NOMO-1 (cell line): ENCODE results near the gene ZNF444.
A peak's percentile ranks its signal among the peaks of the same experiment; 100 is the strongest.
"Not testable (repeated sequence)": the region's sequence is repeated elsewhere in the genome, so short reads cannot be mapped to it uniquely, and the experiment has no call there.

Experiments used
- DNase-seq, 2 experiments: peaks; one replicate each; lab custom pipeline; 2025; ENCODE audit not compliant: unreplicated experiment in 2 of 2; lab: John Stamatoyannopoulos, UW

The ZNF444 gene

DNA sequence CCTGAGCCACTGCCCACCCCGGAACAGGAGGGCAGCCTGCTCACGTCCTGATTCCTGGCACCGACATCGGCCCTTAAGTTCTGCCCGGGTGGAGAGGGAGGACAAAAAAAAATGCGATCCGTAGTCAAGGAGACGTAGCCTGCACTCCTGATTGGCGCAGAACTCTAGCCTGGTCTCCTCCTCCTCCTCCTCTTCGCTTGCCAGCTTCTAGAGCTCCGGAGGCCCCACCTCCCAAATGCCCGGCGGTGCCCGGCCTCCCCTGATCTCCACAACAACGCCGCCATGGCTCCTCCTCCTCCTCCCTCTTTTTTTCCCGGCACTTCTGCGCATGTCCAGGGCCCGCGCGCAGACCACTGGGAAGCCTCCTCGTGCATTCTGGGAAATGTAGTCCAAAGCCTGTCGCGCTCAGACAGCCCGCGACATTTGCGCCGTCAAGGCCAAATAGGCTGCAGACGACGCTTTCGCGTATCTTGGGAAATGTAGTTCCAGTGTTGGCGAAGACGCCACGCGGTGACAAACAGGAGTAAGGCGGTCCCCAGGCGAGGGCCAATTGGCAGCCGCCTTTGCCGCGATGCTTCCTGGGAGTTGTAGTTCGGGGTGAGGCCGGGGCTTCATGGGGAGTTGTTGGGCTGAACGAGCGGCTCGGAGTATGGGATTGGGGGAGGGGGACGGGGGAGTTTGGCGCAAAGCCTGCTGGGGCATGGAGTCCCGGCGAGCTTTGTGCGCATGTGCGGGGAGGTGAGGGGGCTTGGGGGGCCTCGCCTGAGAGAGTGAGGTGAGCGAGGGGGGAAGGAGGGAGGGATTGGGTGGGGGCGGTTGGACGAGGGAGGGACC is at the start of gene ZNF444:
ZNF444 (plus strand) TSS at position 705 of the 834 bp plus-strand sequence. CDS start 5,625 bp downstream, outside the sequence.
- DNase-seq, result peak; percentile 100

DNA sequence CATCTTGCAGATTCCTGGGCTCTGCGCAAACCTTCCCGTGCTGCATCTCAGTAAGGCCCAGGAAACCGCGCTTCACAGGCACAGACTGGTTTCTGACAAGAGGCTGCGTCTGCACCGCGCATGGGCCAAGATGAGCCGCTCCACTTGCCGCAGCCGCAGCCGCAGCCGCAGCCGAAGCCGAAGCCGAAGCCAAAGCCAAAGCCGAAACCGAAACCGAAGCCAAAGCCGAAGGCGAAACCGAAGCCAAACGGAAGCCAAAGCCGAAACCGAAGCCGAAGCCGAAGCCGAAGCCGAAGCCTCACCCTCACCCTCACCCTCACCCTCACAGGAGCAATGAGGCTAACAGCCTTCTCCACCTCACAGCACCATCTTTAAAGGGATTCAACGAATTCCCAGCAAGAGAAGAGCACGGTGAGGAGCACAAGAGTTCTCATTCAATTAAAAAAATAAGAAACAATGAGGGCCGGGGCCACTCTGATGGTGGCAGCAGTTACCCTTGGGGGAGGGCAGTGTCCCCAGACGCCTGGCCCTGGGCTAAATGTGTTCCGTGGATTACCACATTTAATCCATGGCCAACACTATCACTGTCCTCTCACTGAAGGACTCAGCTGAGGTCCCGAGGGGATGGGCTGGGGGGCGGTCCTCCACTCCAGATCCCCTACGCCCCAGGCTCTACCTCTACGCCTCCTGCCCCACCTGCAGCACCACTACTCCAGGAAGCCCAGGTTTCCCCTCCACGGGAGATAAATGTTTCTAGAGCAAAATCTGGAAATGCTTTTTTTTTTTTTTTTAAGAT is 49.1 kb upstream of the ZNF444 start:
- DNase-seq, result no peak

DNA sequence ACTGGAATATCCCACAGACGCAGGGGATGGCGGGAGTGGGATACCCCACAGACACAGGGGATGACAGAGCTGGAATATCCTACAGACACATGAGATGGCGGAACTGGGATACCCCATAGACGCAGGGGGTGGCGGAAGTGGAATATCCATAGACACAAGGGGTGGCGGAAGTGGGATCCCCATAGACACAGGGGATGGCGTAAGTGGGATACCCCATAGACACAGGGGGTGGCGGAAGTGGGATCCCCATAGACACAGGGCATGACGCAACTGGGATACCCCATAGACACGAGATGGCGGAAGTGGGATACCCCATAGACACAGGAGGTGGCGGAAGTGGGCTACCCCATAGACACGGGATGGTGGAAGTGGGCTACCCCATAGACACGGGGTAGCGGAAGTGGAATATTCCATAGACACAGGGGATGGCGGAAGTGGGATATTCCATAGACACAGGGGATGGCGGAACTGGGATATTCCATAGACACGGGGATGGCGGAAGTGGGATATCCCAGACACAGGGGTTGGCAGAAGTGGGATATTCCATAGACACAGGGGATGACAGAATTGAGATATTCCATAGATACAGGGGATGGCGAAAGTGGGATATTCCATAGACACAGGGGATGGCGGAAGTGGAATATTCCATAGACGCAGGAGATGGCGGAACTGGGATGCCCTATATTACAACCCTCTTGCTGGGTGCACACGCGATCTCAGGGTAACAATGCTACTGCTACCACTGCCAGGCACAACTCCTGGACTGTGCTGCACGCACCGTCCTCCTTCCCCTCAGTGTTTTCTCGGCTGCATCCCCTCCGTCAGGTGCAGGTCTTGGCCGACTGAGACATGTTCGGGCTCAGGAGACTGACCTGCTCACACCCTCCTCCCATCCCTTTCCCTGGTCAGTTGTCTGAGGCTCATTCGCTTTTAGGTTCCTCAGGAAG is 48.1 kb upstream of the ZNF444 start:
- DNase-seq, result no peak

DNA sequence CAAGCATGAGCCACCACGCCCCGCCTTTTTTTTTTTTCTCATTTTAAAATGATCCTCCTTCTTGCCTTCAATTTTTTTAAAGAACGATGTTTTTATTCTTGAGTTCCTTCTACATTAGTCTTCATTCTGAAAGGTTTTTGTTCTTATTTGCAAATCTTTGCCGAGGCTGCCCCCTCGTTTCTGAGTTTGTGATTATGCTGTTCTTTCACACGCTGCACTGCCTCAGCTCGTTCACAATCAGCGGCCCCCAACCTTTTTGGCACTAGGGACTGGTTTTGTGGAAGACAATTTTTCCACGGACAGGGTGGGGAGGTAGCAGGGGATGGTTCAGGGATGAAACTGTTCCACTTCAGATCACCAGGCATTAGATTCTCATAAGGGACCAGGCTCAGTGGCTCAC is 46.6 kb upstream of the ZNF444 start:
- no peak for DNase-seq

DNA sequence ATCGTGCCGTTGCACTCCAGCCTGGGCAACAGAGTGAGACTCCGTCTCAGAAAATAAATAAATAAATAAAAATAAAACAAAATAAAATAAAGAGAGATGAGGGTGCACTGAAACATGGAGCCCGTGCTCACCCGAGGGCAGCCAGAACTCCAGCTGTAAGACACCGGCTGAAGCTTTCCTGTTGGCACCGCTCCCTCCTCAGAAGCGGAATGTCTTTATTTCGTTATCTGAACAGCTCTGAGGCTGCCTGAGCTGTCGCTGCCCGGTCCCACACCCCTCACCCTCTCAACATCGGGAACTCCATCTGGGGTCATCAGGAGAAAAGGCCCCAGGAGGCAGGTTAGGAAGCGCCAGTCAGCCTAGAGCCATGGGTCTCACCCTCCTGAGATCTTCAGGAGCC is 44.4 kb upstream of the ZNF444 start:
- no peak for DNase-seq

DNA sequence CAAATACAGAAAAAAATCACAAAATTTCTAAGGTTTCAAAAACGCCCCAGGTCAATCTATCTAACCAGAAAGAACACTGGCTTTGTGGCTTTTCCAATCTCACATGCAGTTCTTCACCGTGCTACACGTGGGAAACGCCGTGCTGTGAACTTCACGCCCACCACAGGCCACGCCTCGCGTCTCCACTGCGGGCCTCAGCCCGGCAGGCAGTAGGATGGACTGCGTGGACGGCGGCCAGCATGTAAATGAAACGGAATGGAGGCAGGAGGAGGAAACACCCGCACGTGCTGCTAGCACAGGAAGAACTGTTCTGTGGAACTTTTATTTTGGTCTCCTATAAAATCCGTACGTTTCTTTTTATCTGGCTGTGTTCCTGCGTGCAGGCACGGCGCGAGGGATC is 43.8 kb upstream of the ZNF444 start:
- no peak for DNase-seq

DNA sequence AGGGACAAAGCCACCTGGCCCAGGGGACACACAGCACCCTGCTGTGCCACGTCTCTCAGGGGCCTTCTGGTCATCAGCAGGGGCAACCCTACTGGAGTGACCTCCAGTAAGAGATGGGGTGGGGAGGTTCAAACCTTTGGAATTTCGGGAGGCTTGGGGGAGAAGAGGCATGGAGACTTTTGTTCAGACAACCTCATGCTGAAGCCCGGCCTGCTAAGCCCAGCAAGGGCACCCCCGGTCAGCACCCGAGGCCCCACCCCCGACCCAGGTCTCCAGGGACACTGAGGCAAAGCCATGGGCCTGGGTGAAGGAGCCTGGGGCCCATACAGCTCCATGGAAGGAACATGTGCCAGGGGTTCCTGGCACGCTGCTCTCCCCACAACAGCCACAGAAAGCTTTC is 43.3 kb upstream of the ZNF444 start:
- DNase-seq, result no peak

DNA sequence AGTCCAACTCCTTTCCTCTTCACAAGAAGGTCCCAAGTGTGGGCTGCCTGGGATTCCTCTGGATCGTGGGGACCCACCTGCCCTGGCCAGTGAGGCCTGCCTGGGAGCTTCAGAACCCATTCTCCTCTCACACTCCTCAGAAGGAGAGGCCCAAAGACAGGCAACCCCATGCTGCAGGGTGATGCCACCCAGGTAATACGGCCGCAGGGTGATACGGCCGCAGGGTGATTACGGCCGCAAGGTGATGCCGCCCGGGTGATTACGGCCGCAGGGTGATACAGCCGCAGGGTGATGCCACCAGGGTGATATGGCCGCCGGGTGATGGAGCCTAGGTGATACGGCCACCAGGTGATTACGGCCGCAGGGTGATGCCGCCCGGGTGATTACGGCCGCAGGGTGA is 42.9 kb upstream of the ZNF444 start:
- not testable (repeated sequence) for DNase-seq

DNA sequence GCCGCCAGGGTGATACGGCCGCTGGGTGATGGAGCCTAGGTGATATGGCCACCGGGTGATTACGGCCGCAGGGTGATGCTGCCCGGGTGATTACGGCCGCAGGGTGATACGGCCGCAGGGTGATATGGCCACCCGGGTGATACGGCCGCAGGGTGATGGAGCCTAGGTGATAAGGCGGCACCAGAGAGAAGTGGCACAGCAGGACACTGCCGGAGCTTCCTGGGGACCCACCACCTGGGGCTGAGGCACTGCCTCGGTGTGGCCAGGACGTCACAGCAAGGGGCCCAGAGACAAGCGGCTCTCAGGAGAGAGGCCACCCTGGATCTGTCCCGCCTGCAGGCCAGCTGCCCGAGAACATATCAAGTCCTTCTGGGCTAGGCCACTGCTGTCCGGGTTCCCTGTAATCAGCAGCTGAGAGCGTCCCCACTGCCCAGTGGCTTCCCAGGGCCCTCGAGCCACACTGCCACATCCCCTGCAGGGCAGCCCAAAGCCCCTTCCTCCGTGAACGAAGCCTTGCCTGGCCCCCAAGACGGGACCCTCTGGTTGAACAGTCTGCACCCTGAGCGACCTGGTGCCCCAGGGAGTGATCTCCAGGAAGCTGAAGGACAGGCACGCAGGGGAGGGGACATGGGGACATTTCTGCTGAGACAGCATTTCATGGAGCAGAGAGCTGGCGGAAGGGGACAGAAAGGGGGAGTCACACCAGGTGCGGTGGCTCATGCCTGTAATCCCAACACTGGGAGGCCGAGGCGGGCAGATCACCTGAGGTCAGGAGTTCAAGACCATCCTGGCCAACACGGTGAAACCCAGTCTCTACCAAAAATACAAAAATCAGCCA is 42.1 kb upstream of the ZNF444 start:
- no peak for DNase-seq

DNA sequence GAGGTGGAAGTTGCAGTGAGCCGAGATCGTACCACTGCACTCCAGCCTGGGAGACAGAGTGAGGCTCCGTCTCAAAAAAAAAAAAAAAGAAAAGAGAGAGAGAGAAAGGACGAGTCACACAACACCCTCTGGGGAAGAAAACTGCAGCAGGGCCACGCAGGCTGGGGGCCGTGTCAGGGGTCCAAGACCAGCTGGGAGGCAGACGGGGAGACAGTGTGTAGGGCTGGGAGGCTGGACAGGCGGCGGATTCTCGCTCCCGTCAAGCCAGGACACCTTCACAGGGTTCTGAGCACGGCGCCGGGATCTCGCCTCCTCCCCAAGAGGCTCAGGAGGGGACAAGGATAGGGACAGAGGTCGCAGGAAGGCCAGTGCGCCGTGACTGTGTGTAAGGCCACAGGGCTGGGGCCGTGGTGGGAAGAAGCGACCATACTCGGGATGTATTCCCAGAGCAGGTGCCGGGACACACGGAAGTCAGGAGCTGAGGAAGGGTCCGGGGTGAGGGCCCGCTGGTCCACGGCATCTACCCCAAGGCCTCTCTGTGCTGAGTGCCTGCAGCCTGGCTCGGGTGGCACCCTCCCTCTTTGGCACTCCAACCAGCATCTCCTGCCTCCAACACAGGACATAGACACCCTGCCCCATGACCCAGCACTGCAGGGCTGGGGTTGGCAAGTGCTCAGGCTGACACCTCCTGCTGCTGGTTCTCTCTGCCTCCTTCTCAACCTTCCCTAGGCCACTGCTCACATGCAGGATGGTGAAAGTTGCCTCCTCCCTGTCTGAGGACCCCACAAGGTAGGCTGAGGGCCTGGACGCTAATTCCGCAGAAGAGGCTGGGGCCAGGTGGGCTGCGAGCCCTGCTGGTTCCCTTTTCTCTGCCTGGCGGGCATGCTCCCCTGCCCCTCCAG is 41.2 kb upstream of the ZNF444 start:
- DNase-seq, result no peak

DNA sequence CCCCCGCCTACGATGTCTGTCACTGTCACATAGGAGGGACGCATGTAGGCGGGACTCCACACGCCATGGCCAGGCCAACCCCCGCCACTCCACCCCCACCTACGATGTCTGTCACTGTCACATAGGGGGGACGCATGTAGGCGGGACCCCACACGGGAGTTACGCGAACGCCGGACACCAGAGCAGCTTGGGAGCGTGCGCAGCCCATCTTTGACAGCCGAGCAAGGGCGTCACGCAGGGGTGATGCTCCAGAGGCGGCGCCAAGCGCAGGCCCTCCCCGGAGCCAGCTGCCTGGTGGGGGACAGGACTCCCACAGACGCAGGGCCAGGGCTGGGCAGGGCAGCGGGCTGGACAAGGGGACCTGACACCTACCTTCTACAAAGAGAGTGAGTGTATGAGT is 40.0 kb upstream of the ZNF444 start:
- no peak for DNase-seq

DNA sequence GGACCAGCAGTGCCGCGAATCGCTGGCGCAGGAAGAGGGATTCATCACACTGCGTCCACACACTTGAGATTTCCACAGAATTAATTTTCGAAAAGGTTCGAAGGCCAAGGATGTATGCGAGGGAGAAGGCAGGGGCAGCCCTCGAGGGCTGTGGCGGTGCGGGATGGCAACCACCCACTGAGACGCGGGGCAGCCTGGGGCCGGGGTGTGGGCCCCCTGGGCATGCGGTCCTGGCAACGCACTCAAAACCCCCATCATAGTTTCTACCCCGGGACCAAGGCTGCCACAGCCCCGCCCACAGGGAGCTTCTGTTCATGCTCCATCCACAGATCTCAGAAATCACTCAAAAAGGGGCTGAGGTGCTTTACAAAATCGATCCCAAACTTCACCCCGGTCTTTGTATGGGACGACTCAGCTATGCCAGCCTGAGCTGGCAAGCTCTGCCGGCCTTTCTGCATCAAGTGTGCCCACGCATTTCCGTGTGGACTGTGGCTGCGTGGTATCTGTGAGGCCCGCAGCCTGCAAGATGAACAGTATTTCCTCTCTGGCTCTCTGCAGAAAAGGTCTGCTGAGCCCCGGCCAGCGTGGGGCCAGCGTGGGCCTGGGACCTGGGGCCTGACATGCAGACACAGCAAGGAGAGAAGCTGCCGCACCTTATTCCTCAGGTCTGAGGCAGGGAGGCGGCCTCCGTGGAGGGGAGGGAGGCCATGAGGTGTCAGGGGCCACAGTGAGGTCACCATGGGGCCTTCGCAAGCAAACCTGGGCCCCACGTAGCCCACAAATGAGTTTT is 39.1 kb upstream of the ZNF444 start:
- no peak for DNase-seq

DNA sequence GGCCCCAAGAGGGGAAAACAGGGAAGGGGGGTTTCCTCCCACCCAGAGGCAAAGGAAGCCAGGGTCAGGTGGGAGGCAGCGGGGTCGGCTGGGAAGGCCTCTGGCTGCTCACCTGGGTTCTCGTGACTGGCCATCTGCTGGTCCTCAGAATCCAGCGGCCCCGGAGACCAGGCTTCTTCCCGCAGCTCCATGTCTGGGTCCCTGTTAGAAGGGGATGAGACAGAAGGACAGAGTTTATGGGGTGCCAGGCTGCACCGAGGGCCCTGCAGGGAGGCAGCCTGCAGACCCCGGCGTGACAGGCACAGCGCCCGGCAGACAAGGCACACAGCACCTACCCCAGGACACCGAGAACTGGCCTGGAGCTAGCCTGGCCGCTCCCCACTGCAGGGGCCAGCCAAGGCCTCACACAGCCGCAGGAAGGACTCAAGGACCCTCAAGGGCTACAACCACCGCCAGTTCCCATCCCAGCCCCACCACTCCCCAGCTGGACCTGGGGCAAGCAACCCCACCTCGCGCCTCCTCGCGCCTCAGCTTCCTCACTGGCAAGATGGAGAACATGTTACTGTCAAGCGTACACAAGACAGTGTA is 38.0 kb upstream of the ZNF444 start:
- DNase-seq, result no peak

DNA sequence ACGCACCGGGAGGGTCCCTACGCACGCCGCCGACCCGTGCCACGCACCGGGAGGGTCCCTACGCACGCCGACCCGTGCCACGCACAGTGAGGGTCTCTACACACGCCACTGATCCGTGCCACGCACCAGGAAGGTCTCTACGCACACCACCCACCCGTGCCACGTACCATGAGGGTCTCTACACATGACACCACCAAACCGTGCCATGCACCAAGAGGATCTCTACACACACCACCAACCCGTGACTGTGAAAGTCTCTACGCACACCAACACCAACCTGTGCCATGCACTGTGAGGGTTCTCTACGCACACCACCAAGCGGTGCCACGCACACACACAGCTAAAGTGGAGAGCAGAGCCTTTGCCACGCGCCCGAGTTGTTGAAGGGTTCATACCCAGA is 36.7 kb upstream of the ZNF444 start:
- no peak for DNase-seq

DNA sequence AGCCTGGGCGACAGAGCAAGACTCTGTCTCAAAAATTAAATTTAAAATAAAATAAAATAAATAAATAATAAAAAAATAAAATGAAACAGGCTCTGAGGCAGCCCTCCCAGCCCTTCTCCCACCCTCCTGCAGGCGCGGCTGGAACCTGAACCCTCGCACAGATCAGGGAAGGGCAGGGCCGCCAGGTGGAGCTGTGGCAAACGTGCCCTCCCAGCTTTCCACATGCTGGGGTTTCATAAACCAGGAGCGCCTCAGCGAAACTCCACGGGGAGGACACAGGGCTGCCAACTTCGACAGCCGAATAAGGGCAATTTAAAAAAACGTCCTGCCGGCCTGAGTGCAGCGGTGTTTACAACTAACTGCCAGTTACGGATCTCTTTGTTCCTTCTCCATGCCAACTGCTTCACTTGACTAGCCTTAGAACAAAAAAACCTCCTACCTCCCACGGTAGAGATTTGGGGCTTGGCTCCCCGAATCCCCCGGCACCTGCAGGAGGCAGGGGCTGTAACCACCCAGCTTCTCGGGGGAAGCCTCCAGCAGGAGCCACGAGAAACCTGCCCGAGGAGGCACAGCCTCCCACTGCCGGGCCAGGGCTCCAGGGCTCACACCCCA is 35.9 kb upstream of the ZNF444 start:
- no peak for DNase-seq

DNA sequence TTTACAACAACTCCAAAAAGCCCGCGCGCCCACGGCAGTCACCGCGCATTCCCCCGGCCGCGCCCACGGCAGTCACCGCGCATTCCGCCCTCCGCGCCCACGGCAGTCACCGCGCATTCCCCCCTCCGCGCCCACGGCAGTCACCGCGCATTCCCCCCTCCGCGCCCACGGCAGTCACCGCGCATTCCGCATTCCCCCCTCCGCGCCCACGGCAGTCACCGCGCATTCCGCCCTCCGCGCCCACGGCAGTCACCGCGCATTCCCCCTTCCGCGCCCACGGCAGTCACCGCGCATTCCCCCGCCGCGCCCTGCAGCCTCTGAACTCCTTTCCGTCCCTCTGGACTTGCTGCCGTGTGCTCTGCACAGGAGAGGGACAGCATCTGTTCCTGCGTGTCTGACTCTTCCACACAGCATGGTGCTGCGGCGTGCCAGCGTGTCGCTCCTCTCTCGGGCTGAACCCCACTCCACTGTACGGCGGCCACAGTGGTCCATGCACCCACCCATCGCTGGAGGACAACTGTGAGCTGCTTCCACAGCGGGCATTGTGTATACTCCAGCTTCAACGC is 35.2 kb upstream of the ZNF444 start:
- not testable (repeated sequence) for DNase-seq

DNA sequence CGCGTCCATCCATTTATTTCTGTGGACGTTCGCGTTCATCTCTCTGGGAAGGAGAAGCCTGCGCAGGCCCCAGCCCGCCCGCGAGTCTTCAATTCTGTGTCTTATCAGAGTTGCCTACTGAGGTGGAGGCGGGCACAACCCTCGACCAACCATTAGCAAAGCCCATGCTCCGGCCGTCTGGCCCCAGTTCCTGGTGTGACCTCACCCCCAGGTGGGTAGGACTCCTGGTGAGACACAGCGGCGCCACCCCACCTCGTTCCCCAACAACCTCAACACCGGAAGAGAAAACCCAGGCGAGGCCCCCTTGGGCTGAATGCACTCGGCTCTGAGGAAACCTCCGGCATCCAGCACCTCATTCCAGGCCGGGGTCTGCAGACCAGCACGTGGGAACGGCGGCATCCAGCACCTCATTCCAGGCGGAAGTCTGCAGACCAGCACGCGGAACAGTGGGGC is 34.7 kb upstream of the ZNF444 start:
- no peak for DNase-seq
